NCI-H2171 treated with DMSO at 0.1 percent for 48 hours (cell line): ENCODE measurements around the gene PSMA8.
"Not testable (repeated sequence)": the region's sequence is repeated elsewhere in the genome, so short reads cannot be mapped to it uniquely, and the experiment has no call there.

ENCODE experiments used
- DNase-seq: peaks from one replicate; lab custom pipeline; 2025; lab: John Stamatoyannopoulos, UW

Gene PSMA8

DNA sequence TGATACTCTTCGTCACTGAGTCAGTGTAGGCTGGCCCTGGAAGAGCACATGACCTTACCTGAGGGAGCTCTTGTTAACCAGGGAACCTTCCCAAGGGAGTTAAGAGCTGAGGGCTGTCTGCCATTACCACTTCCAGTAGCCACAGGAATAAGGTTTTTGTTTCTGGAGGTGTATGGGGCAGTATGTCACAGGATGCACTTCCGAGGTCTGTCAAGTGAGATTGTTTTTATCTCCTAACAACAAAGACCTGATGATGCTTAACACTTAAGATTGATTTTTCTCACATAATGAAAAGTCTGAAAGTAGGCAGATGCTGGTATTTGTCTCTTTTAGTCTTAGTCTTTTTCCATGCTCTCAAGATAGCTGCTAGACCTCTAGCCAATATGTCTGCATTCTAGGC is 41.8 kb downstream of the PSMA8 start:
- no peak for DNase-seq

DNA sequence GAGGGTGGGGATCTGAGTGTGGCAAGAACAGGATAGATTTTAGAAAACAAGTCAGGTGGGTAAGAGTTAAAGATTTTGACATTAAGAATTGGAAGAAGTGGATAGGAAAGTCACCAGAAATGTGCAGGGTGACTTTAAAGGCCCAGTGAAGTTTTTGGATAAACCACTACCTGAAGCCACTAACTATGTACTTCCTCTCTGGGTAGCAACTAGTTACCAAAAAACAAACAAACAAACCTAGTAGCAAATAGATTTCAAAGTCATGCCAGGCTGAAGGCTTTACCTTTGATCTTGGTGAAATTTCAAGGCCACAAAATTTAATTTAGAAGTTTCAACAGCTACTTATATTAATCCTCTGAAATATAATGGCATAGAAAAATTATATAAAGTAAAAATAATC is 42.5 kb downstream of the PSMA8 start:
- DNase-seq, result no peak

DNA sequence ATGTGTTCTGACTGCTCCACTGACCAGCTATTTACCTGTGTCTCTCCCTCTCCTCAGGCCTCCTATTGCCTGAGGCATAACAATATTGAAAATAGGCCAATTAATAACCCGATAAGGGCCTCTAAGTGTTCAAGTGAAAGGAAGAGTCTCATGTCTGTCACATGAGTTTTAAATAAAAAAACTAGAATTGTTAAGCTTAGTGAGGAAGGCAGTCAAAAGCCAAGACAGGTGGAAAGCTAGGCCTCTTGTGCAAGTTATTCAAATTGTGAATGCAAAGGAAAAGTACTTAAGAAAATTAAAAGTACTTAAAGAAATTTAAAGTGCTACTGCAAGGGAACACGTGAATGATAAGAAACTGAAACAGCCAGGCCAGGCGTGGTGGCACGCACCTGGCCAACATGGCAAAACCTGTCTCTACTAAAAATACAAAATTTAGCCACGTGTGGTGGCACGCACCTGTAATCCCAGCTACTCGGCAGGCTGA is 47.7 kb downstream of the PSMA8 start:
- DNase-seq, result no peak

DNA sequence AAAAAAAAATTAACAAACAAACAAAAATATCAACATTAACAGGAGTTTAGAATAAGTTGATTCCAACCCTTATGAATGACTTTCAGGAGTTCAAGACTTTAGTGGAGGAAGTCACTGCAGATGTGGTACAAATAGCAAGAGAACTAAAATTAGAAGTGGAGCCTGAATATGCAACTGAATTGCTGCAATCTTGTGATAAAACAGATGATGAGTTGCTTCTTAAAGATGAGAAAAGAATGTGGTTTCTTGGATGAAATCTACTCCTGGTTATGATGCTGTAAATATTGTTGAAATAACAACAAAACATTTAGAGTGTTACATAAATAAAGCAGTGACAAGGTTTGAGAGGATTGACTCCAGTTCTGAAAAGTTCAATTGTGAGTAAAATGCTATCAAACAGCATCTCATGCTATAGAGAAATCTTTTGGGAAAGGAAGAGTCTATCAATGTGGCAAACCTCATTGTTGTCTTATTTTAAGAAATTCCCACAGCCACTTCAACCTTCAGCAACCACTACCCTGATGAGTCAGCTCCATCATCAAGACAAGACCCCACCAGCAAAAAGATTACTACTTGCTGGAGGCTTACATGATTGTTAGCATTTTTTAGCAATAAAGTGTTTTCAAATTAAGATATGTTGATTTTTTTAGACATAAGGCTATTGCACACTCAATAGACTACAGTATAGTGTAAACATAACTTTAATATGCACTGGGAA is 49.9 kb downstream of the PSMA8 start:
- DNase-seq, result no peak

DNA sequence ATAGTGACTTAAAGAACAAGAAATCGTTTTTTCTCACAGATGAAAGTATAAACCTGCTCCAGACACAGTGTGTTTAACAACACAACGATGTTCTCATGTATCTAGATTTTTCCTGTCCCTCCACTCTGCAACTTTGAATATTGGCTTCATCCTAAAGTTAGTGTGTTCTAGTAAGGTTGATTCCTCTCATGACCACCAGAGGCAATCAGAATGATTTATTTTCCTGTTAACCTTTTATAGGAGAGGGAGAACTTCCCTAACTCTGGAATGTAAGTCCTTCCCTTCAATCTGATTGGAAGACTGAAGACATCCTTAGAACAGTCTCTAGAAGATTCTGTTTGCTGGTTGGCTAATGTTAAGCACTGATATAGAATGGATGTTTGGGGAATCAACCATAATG is 51.6 kb downstream of the PSMA8 start:
- peak; percentile 11 for DNase-seq

DNA sequence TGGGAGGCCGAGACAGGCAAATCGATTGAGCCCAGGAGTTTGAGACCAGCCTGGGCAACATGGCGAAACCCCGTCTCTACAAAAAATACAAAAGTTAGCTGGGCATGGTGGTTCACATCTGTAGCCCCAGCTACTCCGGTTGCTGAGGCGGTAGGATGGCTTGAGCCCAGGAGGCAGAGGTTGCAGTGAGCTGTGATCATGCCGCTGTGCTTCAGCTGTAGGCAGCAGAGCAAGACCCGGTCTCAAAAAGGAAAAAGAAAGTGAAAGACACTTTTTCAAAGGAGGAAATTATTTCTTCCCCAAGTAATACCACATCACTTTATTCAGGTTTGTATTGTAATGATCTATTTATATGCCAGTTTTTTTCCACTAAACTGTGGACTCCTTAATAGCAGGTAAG is 56.8 kb downstream of the PSMA8 start:
- no peak for DNase-seq

DNA sequence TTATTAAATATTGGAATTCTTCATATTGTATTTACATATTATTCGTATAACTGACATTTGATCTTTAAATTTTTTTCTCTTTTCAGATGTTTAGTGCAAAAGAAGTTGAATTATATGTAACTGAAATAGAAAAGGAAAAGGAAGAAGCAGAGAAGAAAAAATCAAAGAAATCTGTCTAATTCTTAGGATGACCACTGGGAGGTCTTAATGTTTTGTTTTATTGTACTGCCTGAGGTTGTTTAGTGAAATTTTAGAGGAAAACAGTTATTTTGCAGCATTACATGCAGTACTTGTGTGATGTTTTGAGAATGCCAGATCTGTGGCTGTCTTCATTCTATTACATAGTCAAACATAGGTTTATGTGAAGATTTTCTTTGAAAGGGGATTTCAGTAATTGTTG is 58.6 kb downstream of the PSMA8 start:
- no peak for DNase-seq

DNA sequence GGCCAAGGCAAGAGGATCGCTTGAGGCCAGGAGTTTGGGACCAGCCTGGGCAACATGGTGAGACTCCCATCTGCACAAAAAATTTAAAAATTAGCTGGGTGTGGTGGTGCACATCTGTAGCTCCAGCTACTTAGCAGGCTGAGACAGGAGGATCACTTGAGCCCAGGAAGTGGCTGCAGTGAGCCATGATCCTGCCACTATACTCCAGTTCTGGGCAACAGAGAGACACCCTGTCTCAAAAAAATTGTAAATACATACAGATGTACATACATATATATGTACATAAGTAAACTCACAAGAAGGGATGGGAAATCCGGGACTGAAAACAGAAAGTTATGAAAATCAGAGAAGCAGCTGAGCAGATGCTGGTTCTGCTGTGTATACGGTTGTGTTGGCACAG is 62.9 kb downstream of the PSMA8 start:
- DNase-seq, result no peak

DNA sequence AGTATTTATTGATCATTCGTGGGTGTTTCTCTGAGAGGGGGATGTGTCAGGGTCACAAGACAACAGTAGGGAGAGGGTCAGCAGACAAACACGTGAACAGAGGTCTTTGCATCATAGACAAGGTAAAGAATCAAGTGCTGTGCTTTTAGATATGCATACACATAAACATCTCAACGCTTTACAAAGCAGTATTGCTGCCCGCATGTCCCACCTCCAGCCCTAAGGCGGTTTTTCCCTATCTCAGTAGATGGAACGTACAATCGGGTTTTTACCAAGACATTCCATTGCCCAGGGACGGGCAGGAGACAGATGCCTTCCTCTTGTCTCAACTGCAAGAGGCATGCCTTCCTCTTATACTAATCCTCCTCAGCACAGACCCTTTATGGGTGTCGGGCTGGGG is 68.3 kb downstream of the PSMA8 start:
- DNase-seq, result not testable (repeated sequence)

DNA sequence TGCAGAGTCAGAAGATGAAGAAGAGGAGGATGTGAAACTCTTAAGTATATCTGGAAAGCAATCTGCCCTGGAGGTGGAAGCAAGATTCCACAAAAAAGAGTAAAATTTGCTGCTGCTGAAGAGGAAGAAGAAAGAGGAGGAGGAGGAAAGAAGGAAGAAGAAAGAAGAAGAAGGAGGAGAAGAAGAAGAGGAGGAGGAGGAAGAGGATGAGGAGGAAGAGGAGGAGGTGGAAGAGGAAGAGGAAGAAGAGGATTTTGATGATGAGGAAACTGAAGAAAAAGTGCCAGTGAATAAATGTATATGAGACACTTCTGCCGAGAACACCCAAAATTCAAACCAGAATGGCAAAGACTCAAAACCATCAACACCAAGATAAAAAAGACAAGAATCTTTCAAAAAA is 71.6 kb downstream of the PSMA8 start:
- no peak for DNase-seq

DNA sequence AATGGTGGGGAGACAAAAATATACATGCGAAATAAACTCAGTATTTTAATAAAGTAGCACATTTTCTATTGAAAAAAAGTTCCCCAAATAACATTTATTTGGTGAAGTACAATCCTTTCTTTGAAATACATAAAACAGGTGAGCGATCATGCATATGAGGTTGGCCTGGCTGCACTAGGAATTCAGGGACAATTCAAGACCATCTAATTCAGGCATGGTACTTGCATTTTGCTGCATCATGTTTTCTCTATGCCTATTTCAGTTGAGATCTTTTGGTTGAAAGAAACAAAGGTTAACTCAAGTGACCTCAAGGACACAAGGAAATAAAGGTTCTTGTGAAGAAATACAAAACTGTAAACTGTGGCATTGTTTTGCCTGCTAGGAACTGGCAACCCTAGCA is 72.8 kb downstream of the PSMA8 start:
- no peak for DNase-seq

DNA sequence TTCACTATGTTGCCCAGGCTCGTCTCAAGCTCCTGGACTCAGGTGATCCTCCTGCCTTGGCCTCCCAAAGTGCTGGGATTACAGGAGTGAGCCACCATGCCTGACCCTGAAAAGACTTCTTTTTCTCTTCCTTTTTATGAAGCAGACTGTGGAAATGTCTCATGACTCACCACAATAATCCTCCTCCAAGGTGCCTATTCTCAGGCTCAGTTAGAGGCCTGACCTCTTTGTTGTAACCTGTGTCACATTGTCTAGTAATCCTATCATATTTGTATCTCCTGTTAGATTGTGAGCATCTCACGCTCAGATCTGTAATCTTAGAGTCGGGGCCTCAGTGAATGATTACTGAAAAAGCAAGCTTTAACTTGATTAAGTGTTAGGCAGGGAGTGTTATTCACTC is 74.3 kb downstream of the PSMA8 start:
- no peak for DNase-seq

DNA sequence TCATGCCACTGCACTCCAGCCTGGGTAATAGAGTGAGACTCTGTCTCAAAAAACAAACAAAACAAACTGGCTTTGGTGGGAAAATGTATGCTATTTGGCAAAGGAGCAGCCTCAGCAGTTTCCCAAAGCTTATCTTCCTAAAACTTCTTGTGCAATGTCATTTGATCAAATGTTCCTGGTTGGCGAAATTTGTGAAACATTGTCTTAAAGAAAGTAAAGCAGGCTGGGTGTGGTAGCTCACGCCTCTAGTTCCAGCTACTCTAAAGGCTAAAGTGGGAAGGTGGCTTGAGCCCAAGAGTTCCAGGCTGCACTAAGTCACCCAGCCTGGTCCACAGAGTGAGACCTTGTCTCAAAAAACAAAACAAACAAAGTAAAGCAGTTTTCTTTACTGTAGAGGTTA is 75.3 kb downstream of the PSMA8 start:
- no peak for DNase-seq

DNA sequence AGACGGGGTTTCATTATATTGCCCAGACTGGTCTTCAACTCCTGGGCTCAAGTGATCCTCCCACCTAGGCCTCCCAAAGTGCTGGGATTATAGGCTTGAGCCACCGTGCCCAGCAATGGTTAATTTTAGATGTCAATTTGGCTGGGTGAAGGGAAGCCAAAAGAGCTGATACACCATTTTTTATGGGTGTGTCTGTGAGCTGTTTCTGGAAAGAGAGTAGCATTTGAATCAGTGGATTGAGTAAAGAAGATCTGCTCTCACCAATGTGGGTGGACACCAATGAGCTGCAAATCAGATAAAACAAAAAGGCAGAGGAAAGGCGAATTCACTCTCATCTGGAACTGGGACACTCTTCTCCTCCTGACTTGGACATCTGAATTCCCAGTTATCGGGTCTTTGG is 76.5 kb downstream of the PSMA8 start:
- DNase-seq, result no peak

DNA sequence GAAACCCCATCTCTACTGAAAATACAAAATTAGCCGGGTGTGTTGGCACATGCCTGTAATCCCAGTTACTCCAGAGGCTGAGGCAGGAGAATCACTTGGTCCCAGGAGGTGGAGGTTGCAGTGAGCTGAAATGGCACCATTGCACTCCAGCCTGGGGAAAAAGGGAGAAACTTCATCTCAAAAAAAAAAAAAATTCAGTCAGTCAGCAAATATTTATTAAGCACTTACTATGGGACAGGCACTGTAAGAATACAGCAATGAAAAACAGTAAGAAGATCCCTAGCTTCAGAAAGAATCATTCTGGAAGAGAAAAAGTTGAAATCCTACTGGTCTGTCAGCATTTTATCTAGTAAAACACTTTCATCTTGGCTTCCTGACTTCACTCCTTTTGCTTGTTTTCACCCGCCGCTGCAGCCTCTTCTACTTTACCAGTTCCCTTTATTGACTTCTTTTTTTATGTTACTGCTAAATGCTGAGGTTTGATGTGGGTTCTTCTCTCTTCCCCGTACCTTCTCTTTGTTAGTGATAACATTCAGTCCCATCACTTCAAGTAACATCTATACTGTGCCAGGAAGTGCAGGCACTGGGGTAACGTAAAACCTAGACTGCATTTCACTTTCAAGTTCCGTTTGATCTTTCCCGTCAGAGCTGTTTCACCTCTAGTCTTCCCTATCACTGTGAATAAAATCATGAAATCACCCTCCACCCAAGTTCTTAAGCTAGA is 81.7 kb downstream of the PSMA8 start:
- DNase-seq, result no peak

DNA sequence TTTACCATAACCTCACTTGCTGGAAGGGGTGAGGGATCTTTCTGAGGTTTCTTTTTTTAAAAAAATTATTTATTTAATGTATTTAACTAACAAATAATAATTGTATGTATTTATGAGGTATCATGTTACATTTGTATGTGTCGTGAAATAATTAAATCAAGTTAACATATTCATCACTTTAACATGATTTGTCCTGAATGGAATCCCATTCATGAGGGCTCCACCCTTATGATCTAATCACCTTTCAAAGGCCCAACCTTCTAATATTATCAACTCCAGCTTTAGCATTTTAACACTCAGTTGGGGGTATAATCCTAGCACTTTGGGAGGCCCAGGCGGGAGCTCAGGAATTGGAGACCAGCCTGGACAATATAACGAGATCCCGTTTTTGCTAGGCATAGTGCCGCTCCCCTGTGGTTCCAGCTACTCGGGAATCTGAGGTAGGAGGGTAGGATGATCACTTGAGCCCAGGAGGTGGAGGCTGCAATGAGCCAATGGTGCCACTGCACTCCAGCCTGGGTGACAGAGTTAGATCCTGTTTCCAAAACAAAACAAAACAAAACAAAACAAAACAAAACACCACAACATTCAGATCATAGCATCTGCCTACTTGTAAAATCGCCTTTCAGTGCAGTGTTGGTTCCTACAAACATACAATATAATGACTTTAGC is 91.5 kb downstream of the PSMA8 start:
- DNase-seq, result no peak

DNA sequence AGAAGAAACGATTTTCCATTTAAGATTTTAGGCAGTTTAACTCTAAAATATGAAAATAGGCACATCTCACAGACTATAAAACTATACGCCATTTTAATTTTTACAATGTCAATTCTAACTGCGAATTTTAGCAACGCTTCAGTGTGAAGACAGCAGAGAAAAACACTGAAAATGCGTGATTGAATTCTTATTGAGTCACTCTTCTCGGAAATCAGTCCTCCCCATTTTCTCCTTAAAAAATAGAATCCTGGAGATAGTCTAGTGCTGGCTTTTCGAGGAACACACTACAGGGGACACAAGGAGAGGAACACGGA is 92.2 kb downstream of the PSMA8 start:
- no peak for DNase-seq

DNA sequence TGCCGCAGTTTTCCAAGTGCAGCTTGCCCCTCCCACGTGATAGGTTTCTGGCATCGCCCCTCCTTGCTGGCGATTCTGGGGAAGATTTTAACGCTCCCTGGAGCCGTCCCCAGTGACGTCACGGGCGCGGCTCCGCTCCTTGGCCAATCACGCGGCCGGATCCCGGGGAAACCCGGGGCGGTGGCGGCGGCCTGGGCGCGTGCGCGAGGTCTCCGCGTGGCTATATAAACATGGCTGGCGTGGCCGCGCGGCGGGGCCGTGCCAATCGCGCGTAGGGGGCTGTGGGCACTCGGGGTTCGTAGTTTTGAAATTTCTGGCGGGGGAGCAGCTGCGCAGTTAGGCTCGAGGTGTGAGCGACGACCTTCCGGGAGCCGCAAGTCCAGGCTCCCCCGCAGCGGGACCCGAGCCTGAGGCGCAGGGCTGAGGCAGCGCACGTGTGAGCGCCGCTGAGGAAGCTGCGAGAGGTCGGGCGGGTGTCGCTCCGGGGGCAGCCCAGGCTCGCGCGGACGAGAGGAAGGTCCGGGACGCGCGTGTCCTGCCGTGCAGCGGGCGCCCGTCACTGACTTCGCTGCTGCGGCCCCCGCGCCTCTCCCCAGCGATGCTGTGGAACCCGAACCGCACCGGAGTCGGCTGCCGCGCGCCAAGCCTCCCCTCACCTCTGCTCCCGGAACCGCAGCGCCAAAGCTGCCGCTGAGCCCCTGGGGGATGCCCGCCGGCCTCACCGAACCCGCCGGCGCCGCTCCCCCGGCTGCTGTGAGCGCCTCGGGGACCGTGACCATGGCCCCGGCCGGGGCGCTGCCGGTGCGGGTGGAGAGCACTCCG is 92.8 kb downstream of the PSMA8 start, which contains the start of gene TAF4B:
Gene TAF4B (plus strand): TSS at position 217 of the 822 bp plus-strand sequence. CDS start 489 bp downstream, at position 706.
- DNase-seq, result peak; percentile 92

DNA sequence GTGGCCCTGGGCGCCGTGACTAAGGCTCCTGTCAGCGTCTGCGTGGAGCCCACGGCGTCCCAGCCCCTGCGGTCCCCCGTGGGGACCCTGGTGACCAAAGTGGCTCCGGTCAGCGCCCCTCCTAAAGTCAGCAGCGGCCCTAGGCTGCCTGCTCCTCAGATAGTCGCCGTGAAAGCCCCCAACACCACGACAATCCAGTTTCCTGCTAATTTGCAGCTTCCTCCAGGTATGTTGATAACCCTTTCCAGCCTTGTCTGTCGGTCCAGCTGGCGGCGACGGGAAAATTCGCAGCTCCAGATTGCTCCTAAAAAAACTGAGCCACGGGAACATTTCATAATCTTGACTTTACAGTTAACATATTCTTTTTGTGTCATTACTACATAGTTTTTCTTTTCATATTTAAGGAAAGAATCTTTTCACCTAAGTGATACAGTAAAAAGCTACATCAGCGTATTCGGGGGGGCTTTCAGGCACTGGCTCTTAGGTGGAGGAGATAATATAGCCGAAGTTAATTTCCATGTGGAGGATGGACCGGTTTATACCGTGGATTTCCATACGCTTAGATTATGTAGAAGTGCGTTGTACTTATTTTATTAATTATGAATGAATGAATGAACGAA is 93.5 kb downstream of the PSMA8 start:
- peak; percentile 43 for DNase-seq

DNA sequence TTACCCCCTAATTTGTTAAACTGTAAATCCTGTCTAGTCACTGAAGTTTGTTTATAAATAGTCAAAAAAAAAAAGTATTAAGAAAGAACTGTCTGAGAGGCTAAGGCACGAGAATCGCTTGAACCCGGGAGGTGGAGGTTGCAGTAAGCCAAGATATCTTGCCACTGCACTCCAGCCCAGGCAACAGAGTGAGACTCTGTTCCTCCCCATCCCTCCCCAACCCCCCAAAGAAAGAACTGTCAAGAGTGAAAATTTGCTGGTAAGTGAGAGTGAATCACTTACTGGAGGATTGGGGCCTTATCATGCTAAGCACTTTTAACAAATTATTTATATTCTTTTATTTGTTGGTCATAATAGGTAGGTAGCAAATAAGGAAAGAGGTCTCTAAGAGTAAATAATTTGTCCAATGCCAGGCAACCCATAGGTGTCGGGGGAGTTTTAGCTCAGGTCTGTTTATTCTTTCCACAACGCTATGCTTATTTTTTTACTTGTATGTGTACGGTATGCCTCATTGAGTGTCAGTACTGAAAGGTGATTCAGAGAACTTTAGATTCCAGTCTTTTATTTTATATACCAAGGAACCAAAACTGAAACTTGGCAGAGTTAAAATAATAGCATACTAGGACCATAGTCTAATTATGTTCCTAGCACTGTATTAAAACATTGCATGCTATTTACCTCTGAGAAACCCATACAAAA is 95.0 kb downstream of the PSMA8 start:
- no peak for DNase-seq

DNA sequence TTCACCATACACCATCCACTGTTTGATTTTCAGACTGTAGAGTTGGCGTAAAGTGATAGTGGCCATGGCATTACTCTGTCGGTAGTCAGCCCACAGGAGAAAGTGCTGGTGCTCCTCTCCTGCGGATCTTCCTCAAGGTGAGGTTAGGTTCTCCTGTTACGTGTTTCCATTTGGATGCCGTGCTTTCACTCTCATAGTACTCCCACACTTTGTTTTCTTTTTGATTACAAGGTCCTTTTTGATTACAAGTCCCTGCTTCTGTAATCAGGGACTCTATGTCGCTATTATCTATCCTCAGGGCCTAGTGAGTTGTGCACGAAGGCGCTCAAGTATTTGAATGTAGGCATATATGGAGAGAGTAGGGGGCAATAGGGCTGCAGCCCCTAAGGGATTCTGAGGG is 96.8 kb downstream of the PSMA8 start:
- DNase-seq, result no peak
